ENCODE results near the gene EXOC3L4. TPM values are rescaled to one million over a fixed set of nuclear protein-coding genes. Genes with fewer than 3 reads are reported as not detected.
A peak's percentile ranks its signal among the peaks of the same experiment; 100 is the strongest.

The EXOC3L4 gene
- total and polyA plus RNA-seq, 2 of the 8 experiments (the other 6 are each of a cell fraction or from before 2014, with no cell fraction given): 0.45 to 0.57 TPM

GRCh38 chr14:103137689-103138300 lies 43.3 kb downstream of the EXOC3L4 start:
- H3K79me1 ChIP-seq (ENCODE audit: low read depth, low read length): no peaks in the 10 kb centered on the region
- H2AK5ac ChIP-seq (ENCODE audit: low read depth, low read length): peak overlapping the region; percentile 83
- H4K5ac ChIP-seq (ENCODE audit: insufficient read length, low read depth, low read length): no peak overlapping the region
- H3K36me3 ChIP-seq (ENCODE audit: control insufficient read depth in 2 of 4, insufficient read depth in 4 of 4, low read length in 3 of 4): peaks cover 3 to 10% (median 6%) of the 10 kb centered on the region in 4 experiments; a peak in 6 of 8 replicates
- WGBS, 2 experiments (ENCODE audit: extremely low coverage in 1 of 2, insufficient coverage in 1 of 2, insufficient read length in 1 of 2, insufficient replicate concordance in 2 of 2, low coverage in 1 of 2, low lambda C conversion rate in 2 of 2, missing lambda C conversion rate in 1 of 2): 79% methylated on average over 13 of the region's 22 CpGs; no CpG with 5 or more reads in 1 of the 2 experiments
- no peak overlapping the region for H3K27ac ChIP-seq (ENCODE audit: low read depth, low read length)
- no peaks in the 10 kb centered on the region for H3K9me3 ChIP-seq (ENCODE audit: insufficient read depth in 2 of 2, low read depth in 1 of 2, low read length in 1 of 2)
- H3K23ac ChIP-seq (ENCODE audit: insufficient read length): no peak overlapping the region
- H2BK20ac ChIP-seq (ENCODE audit: low read length): no peak overlapping the region
- H3K9ac ChIP-seq (replicated peaks in 1 of 4; ENCODE audit: extremely low read depth in 1 of 4, low read depth in 3 of 4, low read length in 3 of 4): no peak overlapping the region
- ChIA-PET POLR2A (ENCODE audit: partially characterized antibody) (interaction anchor here (0.7 to 4.6 kb wide), 6 partner anchors 10 to 196 kb away, joined by 3 to 26 read pairs (median 3); partner anchors contain the start of gene EIF5), CTCF (ENCODE audit: partially characterized antibody) (interaction anchor here (1.0 to 10.5 kb wide), 10 partner anchors 11 to 190 kb away, joined by 3 to 147 read pairs (median 6); partner anchors contain the start of gene TNFAIP2)
- H3K14ac ChIP-seq (ENCODE audit: insufficient read length): no peak overlapping the region
- no peak overlapping the region for H3K4me3 ChIP-seq (ENCODE audit: extremely low read depth in 1 of 4, insufficient read depth in 2 of 4, low read depth in 3 of 4, low read length in 4 of 4)
- TF ChIP-seq E2F6 (IDR thresholded peaks at IDR 0.05) (peak; percentile 17; the same call in 1 of the 2 replicates), RBBP5 (IDR thresholded peaks at IDR 0.05; ENCODE audit: borderline replicate concordance, low read depth, low read length) (no peak), MAX (IDR thresholded peaks at IDR 0.05) (peak; percentile 72), SAP30 (IDR thresholded peaks at IDR 0.05; ENCODE audit: insufficient read depth, insufficient replicate concordance, low read length) (no peak)
- peak overlapping the region; percentile 44 for H4K91ac ChIP-seq (replicated peaks; ENCODE audit: insufficient read length, low read length)
- no peak overlapping the region for H2AFZ ChIP-seq (ENCODE audit: low read length)
- H3K23me2 ChIP-seq (ENCODE audit: low read depth, low read length): peaks cover 13% of the 10 kb centered on the region; the same call in 1 of the 2 replicates
- peaks cover 0 to 5% of the 10 kb centered on the region in 2 experiments for H4K20me1 ChIP-seq (replicated peaks in 1 of 2; ENCODE audit: control insufficient read depth in 1 of 2, insufficient read depth in 2 of 2, low read length in 2 of 2)
- no peaks in the 10 kb centered on the region for H3K79me2 ChIP-seq (ENCODE audit: control insufficient read depth in 1 of 2, insufficient read depth in 2 of 2, low read length in 2 of 2)
- peak overlapping the region; percentile 82 to 86; a peak in 2 of 4 replicates for H3K4me2 ChIP-seq (ENCODE audit: insufficient read depth in 1 of 2, low read depth in 2 of 2, low read length in 2 of 2)
- no peak for DNase-seq (ENCODE audit: low read depth in 1 of 2, low spot score in 2 of 2)
- peak overlapping the region; percentile 92; the same call in 1 of the 2 replicates for H2BK12ac ChIP-seq (ENCODE audit: low read depth, low read length)
- no peak overlapping the region for H3K56ac ChIP-seq (replicated peaks; ENCODE audit: insufficient read length, low read depth, low read length)
- H3K18ac ChIP-seq (ENCODE audit: extremely low read depth, low read length): peak overlapping the region; percentile 60
- H2BK120ac ChIP-seq (replicated peaks; ENCODE audit: low read depth, low read length): no peak overlapping the region
- H2BK5ac ChIP-seq (ENCODE audit: low read depth, low read length): peak overlapping the region; percentile 7; the same call in 1 of the 2 replicates
- H2BK15ac ChIP-seq (ENCODE audit: low read length): peak overlapping the region; percentile 92; the same call in 1 of the 2 replicates
- H3K4me1 ChIP-seq (replicated peaks in 1 of 4; ENCODE audit: control insufficient read depth in 3 of 4, insufficient read depth in 4 of 4, low read length in 3 of 4): peaks cover 0 to 11% (median 6%) of the 10 kb centered on the region in 4 experiments; a peak in 6 of 7 replicates
- H3K27me3 ChIP-seq (replicated peaks in 1 of 4; ENCODE audit: control insufficient read depth in 3 of 4, extremely low read depth in 1 of 4, insufficient read depth in 3 of 4, low read length in 3 of 4): peaks cover 0 to 23% (median 11%) of the 10 kb centered on the region in 4 experiments; a peak in 5 of 7 replicates
- peak overlapping the region; percentile 58 for H4K8ac ChIP-seq (ENCODE audit: extremely low read depth, insufficient read depth, low read length)
- no peak for FAIRE-seq
- no peak overlapping the region for H3K4ac ChIP-seq (replicated peaks; ENCODE audit: insufficient read length, low read depth, low read length)

Data from H1 (cell line).